Common myeloid progenitor, CD34-positive (primary cell): ENCODE measurements around the gene CROCC.

Experiments
- CTCF ChIA-PET: fragments of 350-600 bp; sonication (Branson Sonifier 250); formaldehyde crosslinking; loops from one replicate; lab custom pipeline; 2021; ENCODE audit warnings: antibody characterized with exemption; lab: Charles Lee
- POLR2A ChIA-PET: fragments of 350-600 bp; sonication (Branson Sonifier 250); formaldehyde crosslinking; loops from one replicate; lab custom pipeline; 2021; ENCODE audit warnings: antibody characterized with exemption; lab: Charles Lee
- DNase-seq, 3 donors: peaks; one replicate each; pipeline versions ENCODE4 v3.0.0 to v3.0.0-alpha.2; 2013
- H3K27ac ChIP-seq, 2 experiments: 1 replicate in 1 of 2; 2 replicates in 1 of 2; pipeline ENCODE4 v1.7.0; 2013; ENCODE audit warnings: inconsistent platforms in 2 of 2, low read length in 2 of 2, mild to moderate bottlenecking in 2 of 2, low read depth in 1 of 2, moderate library complexity in 1 of 2; ENCODE audit not compliant: severe bottlenecking in 2 of 2, insufficient read depth in 1 of 2, poor library complexity in 1 of 2
- H3K27me3 ChIP-seq, 5 experiments: replicated peaks in 2 of 5; 1 replicate in 3 of 5; 2 replicates in 2 of 5; pipeline versions ENCODE4 v1.6.1 to v1.7.0; 2013; ENCODE audit warnings: low read length in 4 of 5, mild to moderate bottlenecking in 2 of 5, moderate library complexity in 2 of 5, inconsistent platforms in 1 of 5; ENCODE audit not compliant: insufficient read depth in 5 of 5, control insufficient read depth in 4 of 5
- H3K36me3 ChIP-seq, 4 experiments: 1 replicate in 2 of 4; 2 replicates in 2 of 4; pipeline versions ENCODE4 v1.6.1 to v1.7.0; 2013; ENCODE audit warnings: low read length in 3 of 4, control low read depth in 1 of 4, mild to moderate bottlenecking in 1 of 4; ENCODE audit not compliant: control insufficient read depth in 4 of 4, insufficient read depth in 4 of 4
- H3K4me1 ChIP-seq, 4 experiments: 1 replicate in 3 of 4; 2 replicates in 1 of 4; pipeline versions ENCODE4 v1.6.1 to v1.7.1; 2013; ENCODE audit warnings: low read length in 3 of 4, mild to moderate bottlenecking in 3 of 4, control low read depth in 1 of 4, inconsistent platforms in 1 of 4, moderate library complexity in 1 of 4; ENCODE audit not compliant: control insufficient read depth in 4 of 4, insufficient read depth in 4 of 4; ENCODE audit errors: control extremely low read depth in 1 of 4
- H3K4me3 ChIP-seq, 7 experiments: 1 replicate in 4 of 7; 2 replicates in 3 of 7; pipeline versions ENCODE4 v1.5.1 to v1.7.0; 2013; ENCODE audit warnings: mild to moderate bottlenecking in 7 of 7, low read length in 6 of 7, moderate library complexity in 6 of 7, inconsistent platforms in 2 of 7, low read depth in 2 of 7, control low read depth in 1 of 7; ENCODE audit not compliant: insufficient read depth in 4 of 7, control insufficient read depth in 1 of 7; ENCODE audit errors: extremely low read depth in 1 of 7
- H3K9me3 ChIP-seq, 5 experiments: 1 replicate in 4 of 5; 2 replicates in 1 of 5; pipeline versions ENCODE4 v1.6.1 to v1.7.1; 2013; ENCODE audit warnings: low read length in 4 of 5, mild to moderate bottlenecking in 2 of 5, inconsistent platforms in 1 of 5, low read depth in 1 of 5, moderate library complexity in 1 of 5; ENCODE audit not compliant: control insufficient read depth in 4 of 5, insufficient read depth in 2 of 5; ENCODE audit errors: control extremely low read depth in 1 of 5
- WGBS: methylation state at CpG from one replicate; pipeline ENCODE4 v1.1.5; 2013; ENCODE audit not compliant: insufficient coverage; 5-methylcytosine and 5-hydroxymethylcytosine counted together

Gene CROCC

DNA sequence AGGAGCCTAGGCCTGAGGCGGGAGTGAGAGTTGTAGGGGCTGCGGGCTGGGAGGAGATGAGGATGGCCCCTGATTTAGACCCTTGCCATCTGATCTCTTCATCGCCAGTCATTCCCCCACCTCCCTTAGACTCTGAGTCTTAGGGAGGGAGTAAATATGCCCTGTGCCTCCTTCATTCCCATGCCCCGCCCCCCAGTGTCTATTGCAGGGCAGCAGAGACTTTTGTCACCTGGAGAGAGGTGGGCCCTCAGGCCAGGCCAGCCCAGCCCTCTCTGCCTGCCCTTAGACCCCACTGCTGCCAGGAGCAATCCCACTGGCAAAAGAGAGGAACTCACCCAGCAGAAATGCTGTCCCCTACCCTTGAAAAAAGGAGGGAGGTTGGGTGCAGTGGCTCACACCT is 61.9 kb downstream of the CROCC start:
- 92% methylated on average over 4 of the region's 4 CpGs for WGBS
- ChIA-PET POLR2A (no interaction called here), CTCF (no interaction called here)
- H3K27me3 ChIP-seq: peaks cover 0 to 14% (median 3%) of the 10 kb centered on the region in 5 experiments
- no peaks in the 10 kb centered on the region for H3K9me3 ChIP-seq
- H3K36me3 ChIP-seq: peaks cover 3 to 28% (median 21%) of the 10 kb centered on the region in 4 experiments
- no peak for DNase-seq
- peaks cover 0 to 35% (median 29%) of the 10 kb centered on the region in 4 experiments for H3K4me1 ChIP-seq
- H3K4me3 ChIP-seq: no peak overlapping the region
- no peak overlapping the region for H3K27ac ChIP-seq

DNA sequence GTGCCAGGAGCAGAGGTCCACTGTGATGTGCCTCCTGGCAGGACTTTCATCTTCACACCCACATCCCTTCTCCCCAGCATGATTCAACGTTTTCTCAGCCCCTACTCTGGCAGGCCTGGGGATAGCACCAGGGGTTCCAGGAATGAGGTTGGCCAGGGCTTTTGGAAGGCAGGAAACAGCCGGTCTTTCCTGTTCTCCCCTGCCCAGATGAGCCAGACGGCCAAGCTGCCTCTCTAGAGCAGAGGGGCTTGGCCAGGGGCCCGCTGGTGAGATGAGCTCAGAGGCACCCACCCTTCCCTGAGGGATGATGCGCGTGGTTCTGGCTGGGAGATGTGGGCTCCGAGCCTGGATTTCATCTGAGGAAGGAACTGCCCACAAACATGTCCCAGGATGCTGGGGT is 63.0 kb downstream of the CROCC start:
- peak in 2 of 3 donors; percentile 66 for DNase-seq
- no peaks in the 10 kb centered on the region for H3K9me3 ChIP-seq
- WGBS: 0% methylated on average over 5 of the region's 7 CpGs
- H3K27ac ChIP-seq: no peak overlapping the region
- peaks cover 0 to 25% (median 18%) of the 10 kb centered on the region in 4 experiments for H3K4me1 ChIP-seq
- H3K27me3 ChIP-seq: peaks cover 0 to 11% (median 0%) of the 10 kb centered on the region in 5 experiments
- no peak overlapping the region for H3K4me3 ChIP-seq
- CTCF ChIA-PET: interaction anchor here (0.9 to 2.6 kb wide), 2 partner anchors 21 to 25 kb away, joined by 3 to 14 read pairs; no protein-coding TSS in a partner anchor
- H3K36me3 ChIP-seq: peaks cover 3 to 33% (median 23%) of the 10 kb centered on the region in 4 experiments
- POLR2A ChIA-PET: no interaction called here

DNA sequence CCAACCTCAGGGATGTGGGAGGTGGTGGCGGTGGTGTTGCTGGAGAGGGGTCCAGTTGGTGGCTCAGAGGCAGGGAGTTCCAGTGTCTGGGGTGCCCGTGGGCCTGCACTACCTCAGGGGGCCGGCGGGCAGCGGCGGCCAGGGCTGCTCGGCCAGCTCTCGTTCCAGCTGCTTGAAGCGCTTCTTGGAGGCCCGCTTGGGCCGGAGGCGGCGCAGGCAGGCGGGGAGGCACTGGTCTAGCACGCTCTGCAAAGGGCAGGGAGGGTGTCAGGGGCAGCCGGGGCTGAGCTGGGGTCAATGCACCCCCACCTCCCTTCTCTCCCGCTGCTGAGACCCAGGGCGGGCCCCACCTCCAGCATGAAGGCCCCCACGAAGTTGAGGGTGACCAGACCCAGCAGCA is 64.4 kb downstream of the CROCC start:
- peaks cover 5 to 44% (median 28%) of the 10 kb centered on the region in 4 experiments for H3K36me3 ChIP-seq
- H3K27ac ChIP-seq: no peak overlapping the region
- no peak for DNase-seq
- H3K4me3 ChIP-seq: no peak overlapping the region
- ChIA-PET POLR2A (no interaction called here), CTCF (interaction anchor here (1.0 to 4.9 kb wide), 7 partner anchors 17 to 38 kb away, joined by 3 to 24 read pairs (median 5); no protein-coding TSS in a partner anchor)
- no peaks in the 10 kb centered on the region for H3K9me3 ChIP-seq
- 89% methylated on average over 17 of the region's 19 CpGs for WGBS
- H3K27me3 ChIP-seq: peaks cover 0 to 4% (median 0%) of the 10 kb centered on the region in 5 experiments
- H3K4me1 ChIP-seq: peaks cover 0 to 17% (median 12%) of the 10 kb centered on the region in 4 experiments

DNA sequence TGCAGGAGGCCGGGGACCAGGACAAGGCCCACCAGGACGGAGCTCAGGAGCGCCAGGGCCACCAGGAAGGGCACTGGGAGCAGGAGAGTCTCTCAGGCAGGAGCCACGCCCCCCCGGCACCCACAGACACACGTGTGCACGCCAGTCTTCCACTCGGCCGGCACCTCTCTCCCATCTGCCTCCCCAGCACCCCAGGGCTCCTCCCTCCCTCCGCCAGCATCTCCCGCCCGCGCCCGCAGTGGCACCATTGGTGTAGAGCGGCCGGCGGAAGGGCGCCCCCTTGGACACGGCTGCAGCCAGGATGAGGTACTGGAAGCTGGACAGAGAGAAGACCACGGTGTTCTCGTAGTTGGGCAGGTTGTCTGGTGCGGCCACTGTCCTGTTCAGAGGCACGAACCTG is 64.8 kb downstream of the CROCC start:
- H3K27ac ChIP-seq: no peak overlapping the region
- POLR2A ChIA-PET: no interaction called here
- peaks cover 0 to under 1% (median 0%) of the 10 kb centered on the region in 5 experiments for H3K27me3 ChIP-seq
- H3K4me1 ChIP-seq: peaks cover 0 to 17% (median 12%) of the 10 kb centered on the region in 4 experiments
- WGBS: 90% methylated on average over 21 of the region's 23 CpGs
- DNase-seq: no peak
- peaks cover 5 to 48% (median 30%) of the 10 kb centered on the region in 4 experiments for H3K36me3 ChIP-seq
- CTCF ChIA-PET: interaction anchor here (1.0 to 4.9 kb wide), 8 partner anchors 16 to 37 kb away, joined by 3 to 24 read pairs (median 4); no protein-coding TSS in a partner anchor
- no peak overlapping the region for H3K4me3 ChIP-seq
- H3K9me3 ChIP-seq: no peaks in the 10 kb centered on the region

DNA sequence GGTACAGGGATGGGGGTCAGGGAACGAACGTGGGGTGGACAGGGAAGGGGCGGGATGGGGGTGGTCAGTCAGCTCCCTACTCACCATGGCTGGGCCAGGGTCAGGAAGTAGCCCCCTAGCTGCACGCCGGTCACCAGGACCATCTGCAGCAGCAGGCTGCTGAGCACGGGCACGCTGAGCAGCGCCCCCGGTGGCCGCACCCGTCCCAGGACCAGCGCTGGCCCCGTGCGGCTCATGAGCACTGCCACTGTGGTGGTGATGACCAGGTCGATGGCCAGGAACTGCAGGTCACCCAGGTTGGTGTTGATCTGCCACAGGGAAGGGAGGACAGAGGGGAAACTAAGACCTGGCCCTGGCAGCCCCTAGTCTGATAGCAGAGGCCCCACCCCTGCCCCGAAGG is 65.2 kb downstream of the CROCC start:
- CTCF ChIA-PET: interaction anchor here (1.0 to 4.9 kb wide), 8 partner anchors 16 to 37 kb away, joined by 3 to 24 read pairs (median 4); no protein-coding TSS in a partner anchor
- H3K27ac ChIP-seq: no peak overlapping the region
- peaks cover 5 to 52% (median 30%) of the 10 kb centered on the region in 4 experiments for H3K36me3 ChIP-seq
- peaks cover 0 to 17% (median 12%) of the 10 kb centered on the region in 4 experiments for H3K4me1 ChIP-seq
- H3K27me3 ChIP-seq: no peaks in the 10 kb centered on the region
- no peak overlapping the region for H3K4me3 ChIP-seq
- no peak for DNase-seq
- H3K9me3 ChIP-seq: no peaks in the 10 kb centered on the region
- POLR2A ChIA-PET: no interaction called here
- 98% methylated on average over 16 of the region's 16 CpGs for WGBS

DNA sequence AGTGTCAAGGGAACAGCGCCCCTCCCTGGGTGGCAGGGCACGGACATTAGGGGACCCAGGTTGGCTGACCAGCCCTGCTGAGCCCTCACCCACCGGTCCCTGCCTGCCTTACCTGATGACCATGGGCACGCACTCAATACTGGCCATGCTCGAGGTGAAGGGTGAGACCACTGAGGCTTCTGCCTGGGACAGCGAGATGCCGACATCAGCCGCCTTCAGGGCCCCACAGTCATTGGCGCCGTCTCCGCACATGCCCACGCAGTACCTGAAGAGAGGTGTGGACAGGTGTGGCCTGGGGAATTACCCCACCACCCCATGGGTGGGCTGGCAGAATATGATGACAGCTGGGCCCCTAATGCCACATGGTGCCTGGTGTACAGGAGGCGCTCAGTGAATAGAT is 66.5 kb downstream of the CROCC start:
- DNase-seq: no peak
- WGBS: 100% methylated on average over 4 of the region's 13 CpGs
- no peak overlapping the region for H3K27ac ChIP-seq
- CTCF ChIA-PET: interaction anchor here (1.3 to 4.9 kb wide), 5 partner anchors 11 to 20 kb away, joined by 3 to 24 read pairs (median 6); no protein-coding TSS in a partner anchor
- H3K36me3 ChIP-seq: peaks cover 7 to 60% (median 31%) of the 10 kb centered on the region in 4 experiments
- no peaks in the 10 kb centered on the region for H3K27me3 ChIP-seq
- POLR2A ChIA-PET: no interaction called here
- no peak overlapping the region for H3K4me3 ChIP-seq
- peaks cover 0 to 12% (median 9%) of the 10 kb centered on the region in 4 experiments for H3K4me1 ChIP-seq
- no peaks in the 10 kb centered on the region for H3K9me3 ChIP-seq
